OCI-LY7 (cell line): ENCODE data around the gene NAALADL2. TPM values are rescaled to one million over a fixed set of nuclear protein-coding genes. Genes with fewer than 3 reads are reported as not detected.
"Not testable (repeated sequence)": the region's sequence is repeated elsewhere in the genome, so short reads cannot be mapped to it uniquely, and the experiment has no call there.

ENCODE experiments used
- BruUV-seq: library from RNA; stranded (reverse); fragments of 400-500 nt; replicated peaks from 2 replicates; lab custom pipeline; 2021; lab: Mats Ljungman, UMichigan
- CTCF ChIA-PET: fragments of 300-600 bp; sonication (Branson Sonifier 250); formaldehyde crosslinking; loops from one replicate; lab custom pipeline; 2022; ENCODE audit warnings: antibody characterized with exemption; ENCODE audit not compliant: unreplicated experiment; lab: Charles Lee
- POLR2A ChIA-PET: fragments of 300-600 bp; sonication (Branson Sonifier 250); formaldehyde crosslinking; loops from one replicate; lab custom pipeline; 2022; ENCODE audit warnings: antibody characterized with exemption; lab: Charles Lee
- DNase-seq: peaks from one replicate; pipeline ENCODE4 v3.0.0-alpha.2; 2015; ENCODE audit warnings: low spot score
- H2AFZ ChIP-seq: fragments of 200-600 bp; sonication (generic), shearing (Covaris generic); 2 replicates; pipeline ENCODE4 v1.6.1; 2014; ENCODE audit warnings: mild to moderate bottlenecking, antibody characterized with exemption, low read length, moderate library complexity
- H3K27ac ChIP-seq: fragments of 200-600 bp; sonication (generic); 2 replicates; pipeline ENCODE4 v1.5.1; 2014; ENCODE audit warnings: mixed run types, low read depth, mild to moderate bottlenecking, moderate library complexity, low read length, inconsistent platforms; ENCODE audit not compliant: poor library complexity, severe bottlenecking
- H3K36me3 ChIP-seq: fragments of 200-600 bp; sonication (generic); 2 replicates; pipeline ENCODE4 v1.6.1; 2014; ENCODE audit warnings: mild to moderate bottlenecking, antibody characterized with exemption, low read length, moderate library complexity, mixed read lengths; ENCODE audit not compliant: insufficient read depth
- H3K4me1 ChIP-seq: fragments of 200-600 bp; sonication (generic); 2 replicates; pipeline ENCODE4 v1.5.1; 2014; ENCODE audit warnings: mild to moderate bottlenecking, low read length; ENCODE audit not compliant: insufficient read depth, poor library complexity, severe bottlenecking
- H3K4me2 ChIP-seq: fragments of 200-600 bp; sonication (generic); 2 replicates; pipeline ENCODE4 v1.6.1; 2014; ENCODE audit warnings: mild to moderate bottlenecking, low read length
- H3K4me3 ChIP-seq: fragments of 200-600 bp; sonication (generic); 2 replicates; pipeline ENCODE4 v1.5.1; 2014; ENCODE audit warnings: mild to moderate bottlenecking, low read depth, low read length; ENCODE audit not compliant: poor library complexity, severe bottlenecking
- H3K79me2 ChIP-seq: fragments of 200-600 bp; sonication (generic); 2 replicates; pipeline ENCODE4 v1.6.1; 2016; ENCODE audit warnings: low read depth, mild to moderate bottlenecking, low read length, moderate library complexity, mixed read lengths; ENCODE audit not compliant: insufficient read depth
- H3K9me2 ChIP-seq: fragments of 200-600 bp; sonication (generic); 2 replicates; pipeline ENCODE4 v1.6.1; 2016; ENCODE audit warnings: mild to moderate bottlenecking, low read length, mixed read lengths; ENCODE audit not compliant: insufficient read depth
- H3K9me3 ChIP-seq: fragments of 200-600 bp; sonication (generic); 2 replicates; pipeline ENCODE4 v1.6.1; 2014; ENCODE audit warnings: mild to moderate bottlenecking, mixed run types, low read length, mixed read lengths
- H4K20me1 ChIP-seq: fragments of 200-600 bp; sonication (generic); 2 replicates; pipeline ENCODE4 v1.6.1; 2014; ENCODE audit warnings: mild to moderate bottlenecking, antibody characterized with exemption, low read length, moderate library complexity, mixed read lengths; ENCODE audit not compliant: insufficient read depth
- EZH2phosphoT487 ChIP-seq: fragments of 200-600 bp; sonication (generic); IDR thresholded peaks from 2 replicates; pipeline ENCODE4 v1.6.1; 2018; ENCODE audit warnings: low read depth, borderline replicate concordance, mild to moderate bottlenecking, mixed run types, antibody characterized with exemption, low read length, moderate library complexity, mixed read lengths
- intact Hi-C: fragments of 100-400 bp; cut with micrococcal nuclease; formaldehyde crosslinking; loops from one replicate; pipeline ENCODE4 v1.10.0; 2022; ENCODE audit not compliant: unreplicated experiment
- total RNA-seq, 2 experiments: library from RNA; depleted of rRNA in 1 of 2; stranded (reverse); fragments of >200 nt in 1 of 2; shearing (Covaris generic) in 1 of 2; gene quantifications; 2 replicates each; pipeline ENCODE4 v1.2.3, GENCODE V29; 2014 to 2022
- TF ChIP-seq, protein P1 (sequence below): fragments of 200-600 bp; sonication (generic); conservative IDR thresholded peaks from 2 replicates; pipeline ENCODE4 v1.5.1; 2014; ENCODE audit warnings: mild to moderate bottlenecking, antibody characterized with exemption, low read length, moderate library complexity, mixed read lengths

NAALADL2 gene
- total RNA-seq, 2 experiments from 2014 or later = 0.25 to 0.70 TPM

DNA sequence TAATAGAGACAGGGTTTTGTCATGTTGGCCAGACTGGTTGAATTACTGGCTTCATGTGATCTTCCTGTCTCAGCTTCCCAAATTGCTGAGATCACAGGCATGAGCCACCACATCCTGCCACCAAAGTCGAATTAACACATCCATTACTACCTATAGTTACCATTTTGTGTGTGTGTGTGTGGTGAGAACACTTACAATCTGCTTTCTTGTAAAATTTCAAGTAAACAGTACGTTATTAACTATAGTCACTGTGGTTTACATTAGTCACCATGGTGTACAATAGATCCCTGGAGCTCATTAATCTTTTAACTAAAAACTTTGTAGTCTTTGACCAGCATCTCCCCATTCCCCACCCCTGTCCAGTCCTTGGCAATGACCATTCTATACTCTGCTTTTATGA, 270.0 kb downstream of the NAALADL2 start:
- H3K9me2 ChIP-seq = no peaks in the 10 kb centered on the region
- ChIA-PET CTCF (no interaction called here), POLR2A (no interaction called here)
- intact Hi-C loops = no loop called here
- H3K36me3 ChIP-seq = no peaks in the 10 kb centered on the region
- H3K9me3 ChIP-seq = no peaks in the 10 kb centered on the region
- TF ChIP-seq, protein P1, sequence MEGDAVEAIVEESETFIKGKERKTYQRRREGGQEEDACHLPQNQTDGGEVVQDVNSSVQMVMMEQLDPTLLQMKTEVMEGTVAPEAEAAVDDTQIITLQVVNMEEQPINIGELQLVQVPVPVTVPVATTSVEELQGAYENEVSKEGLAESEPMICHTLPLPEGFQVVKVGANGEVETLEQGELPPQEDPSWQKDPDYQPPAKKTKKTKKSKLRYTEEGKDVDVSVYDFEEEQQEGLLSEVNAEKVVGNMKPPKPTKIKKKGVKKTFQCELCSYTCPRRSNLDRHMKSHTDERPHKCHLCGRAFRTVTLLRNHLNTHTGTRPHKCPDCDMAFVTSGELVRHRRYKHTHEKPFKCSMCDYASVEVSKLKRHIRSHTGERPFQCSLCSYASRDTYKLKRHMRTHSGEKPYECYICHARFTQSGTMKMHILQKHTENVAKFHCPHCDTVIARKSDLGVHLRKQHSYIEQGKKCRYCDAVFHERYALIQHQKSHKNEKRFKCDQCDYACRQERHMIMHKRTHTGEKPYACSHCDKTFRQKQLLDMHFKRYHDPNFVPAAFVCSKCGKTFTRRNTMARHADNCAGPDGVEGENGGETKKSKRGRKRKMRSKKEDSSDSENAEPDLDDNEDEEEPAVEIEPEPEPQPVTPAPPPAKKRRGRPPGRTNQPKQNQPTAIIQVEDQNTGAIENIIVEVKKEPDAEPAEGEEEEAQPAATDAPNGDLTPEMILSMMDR = no peak
- TF ChIP-seq EZH2phosphoT487 = no peak
- H3K79me2 ChIP-seq = no peaks in the 10 kb centered on the region
- H3K4me2 ChIP-seq = no peak overlapping the region
- no TSS peak for BruUV-seq
- DNase-seq = no peak
- H3K4me1 ChIP-seq = no peaks in the 10 kb centered on the region
- H3K4me3 ChIP-seq = no peak overlapping the region
- H3K27ac ChIP-seq = no peak overlapping the region
- H4K20me1 ChIP-seq = no peaks in the 10 kb centered on the region
- H2AFZ ChIP-seq = no peak overlapping the region; the same call in 1 of the 2 replicates

DNA sequence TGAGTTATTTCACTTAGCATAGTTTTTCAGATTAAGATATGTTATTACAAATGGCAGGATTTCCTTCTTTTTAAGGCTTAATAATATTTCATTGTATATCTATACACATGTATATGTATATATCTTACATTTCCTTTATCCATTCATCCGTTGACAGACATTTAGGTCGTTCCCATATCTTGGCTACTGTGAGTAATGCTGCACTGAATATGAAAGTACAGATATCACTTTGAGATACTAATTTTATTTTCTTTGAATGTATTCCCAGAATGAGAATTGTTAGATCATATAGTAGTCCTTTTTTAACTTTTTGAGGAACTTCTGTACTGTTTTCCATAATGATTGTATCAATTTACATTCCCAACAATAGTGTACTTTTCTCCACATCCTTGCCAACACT, 270.4 kb downstream of the NAALADL2 start:
- Histone ChIP-seq H3K9me3 (no peaks in the 10 kb centered on the region), H3K4me1 (no peaks in the 10 kb centered on the region), H3K36me3 (no peaks in the 10 kb centered on the region), H3K4me3 (no peak overlapping the region), H3K4me2 (no peak overlapping the region), H3K79me2 (no peaks in the 10 kb centered on the region), H4K20me1 (no peaks in the 10 kb centered on the region), H3K9me2 (no peaks in the 10 kb centered on the region), H2AFZ (no peak overlapping the region; the same call in 1 of the 2 replicates), H3K27ac (no peak overlapping the region)
- no TSS peak for BruUV-seq
- POLR2A ChIA-PET = no interaction called here
- CTCF ChIA-PET = no interaction called here
- intact Hi-C loops = no loop called here
- no peak for DNase-seq
- TF ChIP-seq, protein P1 = no peak
- no peak for TF ChIP-seq EZH2phosphoT487

DNA sequence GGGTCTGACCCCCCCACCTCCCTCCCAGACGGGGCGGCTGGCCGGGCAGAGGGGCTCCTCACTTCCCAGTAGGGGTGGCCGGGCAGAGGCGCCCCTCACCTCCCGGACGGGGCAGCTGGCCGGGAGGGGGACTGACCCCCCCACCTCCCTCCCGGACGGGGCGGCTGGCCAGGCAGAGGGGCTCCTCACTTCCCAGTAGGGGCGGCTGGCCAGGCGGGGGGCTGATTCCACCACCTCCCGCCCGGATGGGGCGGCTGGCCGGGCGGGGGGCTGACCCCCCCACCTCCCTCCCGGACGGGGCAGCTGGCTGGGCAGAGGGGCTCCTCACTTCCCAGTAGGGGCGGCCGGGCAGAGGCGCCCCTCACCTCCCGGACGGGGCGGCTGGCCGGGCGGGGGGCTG, 272.7 kb downstream of the NAALADL2 start:
- H3K9me3 ChIP-seq, CTCF ChIA-PET, DNase-seq, H4K20me1 ChIP-seq, H3K79me2 ChIP-seq, intact Hi-C loops, POLR2A ChIA-PET, H3K4me2 ChIP-seq, H3K4me1 ChIP-seq, H3K4me3 ChIP-seq, H3K36me3 ChIP-seq, H3K9me2 ChIP-seq, H2AFZ ChIP-seq, H3K27ac ChIP-seq, BruUV-seq: not testable (repeated sequence)

DNA sequence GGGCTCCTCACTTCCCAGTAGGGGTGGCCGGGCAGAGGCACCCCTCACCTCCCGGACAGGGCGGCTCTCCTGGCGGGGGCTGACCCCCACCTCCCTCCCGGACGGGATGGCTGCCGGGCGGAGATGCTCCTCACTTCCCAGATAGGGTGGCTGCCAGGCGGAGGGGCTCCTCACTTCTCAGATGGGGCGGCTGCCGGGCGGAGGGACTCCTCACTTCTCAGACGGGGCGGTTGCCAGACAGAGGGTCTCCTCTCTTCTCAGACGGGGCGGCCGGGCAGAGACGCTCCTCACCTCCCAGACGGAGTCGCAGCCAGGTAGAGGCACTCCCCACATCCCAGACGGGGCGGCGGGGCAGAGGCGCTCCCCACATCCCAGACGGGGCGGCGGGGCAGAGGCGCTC, 273.6 kb downstream of the NAALADL2 start:
- BruUV-seq, POLR2A ChIA-PET, DNase-seq, intact Hi-C loops, H3K27ac ChIP-seq, H3K36me3 ChIP-seq, H3K4me1 ChIP-seq, H4K20me1 ChIP-seq, H3K4me2 ChIP-seq, H2AFZ ChIP-seq, H3K9me2 ChIP-seq, H3K79me2 ChIP-seq, CTCF ChIA-PET, H3K4me3 ChIP-seq, H3K9me3 ChIP-seq: not testable (repeated sequence)
